ENCODE results near the gene NPIPA1.
"Not testable (repeated sequence)": the region's sequence is repeated elsewhere in the genome, so short reads cannot be mapped to it uniquely, and the experiment has no call there.

Gene NPIPA1

GRCh38 chr16:14981234-14981633, 44.0 kb downstream of the NPIPA1 start:
- H3K79me2 ChIP-seq (ENCODE audit: insufficient read depth, low read length): not testable (repeated sequence)

GRCh38 chr16:14982521-14982920, 45.3 kb downstream of the NPIPA1 start:
- H3K9me3 ChIP-seq (ENCODE audit: insufficient read depth, low read depth, low read length); H3K4me2 ChIP-seq (ENCODE audit: low read depth, low read length, poor library complexity, severe bottlenecking); H3K79me2 ChIP-seq (ENCODE audit: insufficient read depth, low read length); H3F3A ChIP-seq (ENCODE audit: low read depth); H3K36me3 ChIP-seq (ENCODE audit: insufficient read depth, low read length); H3K9ac ChIP-seq (ENCODE audit: low read depth, low read length, poor library complexity, severe bottlenecking); H4K20me1 ChIP-seq (ENCODE audit: insufficient read depth, low read length, poor library complexity, severe bottlenecking); H3K4me1 ChIP-seq (ENCODE audit: insufficient read depth, low read length, poor library complexity, severe bottlenecking); H3K4me3 ChIP-seq (ENCODE audit: low read length, poor library complexity, severe bottlenecking); H3K27me3 ChIP-seq (ENCODE audit: insufficient read depth, low read length, poor library complexity, severe bottlenecking); H3K9me2 ChIP-seq (replicated peaks; ENCODE audit: low read depth, low read length); H2AFZ ChIP-seq (ENCODE audit: low read length): not testable (repeated sequence)

More at GRCh38 chr16:14981234-14981633, 44.0 kb downstream of the NPIPA1 start:
- H3K4me3 ChIP-seq (ENCODE audit: low read length, poor library complexity, severe bottlenecking); H3K27me3 ChIP-seq (ENCODE audit: insufficient read depth, low read length, poor library complexity, severe bottlenecking); H3K36me3 ChIP-seq (ENCODE audit: insufficient read depth, low read length); H4K20me1 ChIP-seq (ENCODE audit: insufficient read depth, low read length, poor library complexity, severe bottlenecking); H3K9me3 ChIP-seq (ENCODE audit: insufficient read depth, low read depth, low read length); H2AFZ ChIP-seq (ENCODE audit: low read length); H3K9ac ChIP-seq (ENCODE audit: low read depth, low read length, poor library complexity, severe bottlenecking); H3K9me2 ChIP-seq (replicated peaks; ENCODE audit: low read depth, low read length); H3F3A ChIP-seq (ENCODE audit: low read depth); H3K4me1 ChIP-seq (ENCODE audit: insufficient read depth, low read length, poor library complexity, severe bottlenecking); H3K4me2 ChIP-seq (ENCODE audit: low read depth, low read length, poor library complexity, severe bottlenecking): not testable (repeated sequence)

GRCh38 chr16:14988092-14988491, 50.8 kb downstream of the NPIPA1 start:
- H3K9me2 ChIP-seq (replicated peaks; ENCODE audit: low read depth, low read length); H2AFZ ChIP-seq (ENCODE audit: low read length); H4K20me1 ChIP-seq (ENCODE audit: insufficient read depth, low read length, poor library complexity, severe bottlenecking); H3K9me3 ChIP-seq (ENCODE audit: insufficient read depth, low read depth, low read length); H3K4me1 ChIP-seq (ENCODE audit: insufficient read depth, low read length, poor library complexity, severe bottlenecking); H3K79me2 ChIP-seq (ENCODE audit: insufficient read depth, low read length); H3K27me3 ChIP-seq (ENCODE audit: insufficient read depth, low read length, poor library complexity, severe bottlenecking); H3K4me3 ChIP-seq (ENCODE audit: low read length, poor library complexity, severe bottlenecking); H3K4me2 ChIP-seq (ENCODE audit: low read depth, low read length, poor library complexity, severe bottlenecking); H3K36me3 ChIP-seq (ENCODE audit: insufficient read depth, low read length); H3K9ac ChIP-seq (ENCODE audit: low read depth, low read length, poor library complexity, severe bottlenecking); H3F3A ChIP-seq (ENCODE audit: low read depth): not testable (repeated sequence)

GRCh38 chr16:14988661-14989191, 51.5 kb downstream of the NPIPA1 start:
- not testable (repeated sequence) for H3K79me2 ChIP-seq (ENCODE audit: insufficient read depth, low read length); H3K9me3 ChIP-seq (ENCODE audit: insufficient read depth, low read depth, low read length); H4K20me1 ChIP-seq (ENCODE audit: insufficient read depth, low read length, poor library complexity, severe bottlenecking); H3K36me3 ChIP-seq (ENCODE audit: insufficient read depth, low read length); H3K4me2 ChIP-seq (ENCODE audit: low read depth, low read length, poor library complexity, severe bottlenecking); H3K27me3 ChIP-seq (ENCODE audit: insufficient read depth, low read length, poor library complexity, severe bottlenecking); H2AFZ ChIP-seq (ENCODE audit: low read length); H3K9me2 ChIP-seq (replicated peaks; ENCODE audit: low read depth, low read length); H3K4me3 ChIP-seq (ENCODE audit: low read length, poor library complexity, severe bottlenecking); H3F3A ChIP-seq (ENCODE audit: low read depth); H3K9ac ChIP-seq (ENCODE audit: low read depth, low read length, poor library complexity, severe bottlenecking); H3K4me1 ChIP-seq (ENCODE audit: insufficient read depth, low read length, poor library complexity, severe bottlenecking)

GRCh38 chr16:14989291-14990281, 52.3 kb downstream of the NPIPA1 start:
- not testable (repeated sequence) for H3K4me3 ChIP-seq (ENCODE audit: low read length, poor library complexity, severe bottlenecking); H3K27me3 ChIP-seq (ENCODE audit: insufficient read depth, low read length, poor library complexity, severe bottlenecking); H3K9ac ChIP-seq (ENCODE audit: low read depth, low read length, poor library complexity, severe bottlenecking); H3K79me2 ChIP-seq (ENCODE audit: insufficient read depth, low read length); H3K9me3 ChIP-seq (ENCODE audit: insufficient read depth, low read depth, low read length); H2AFZ ChIP-seq (ENCODE audit: low read length); H3K4me2 ChIP-seq (ENCODE audit: low read depth, low read length, poor library complexity, severe bottlenecking); H3K36me3 ChIP-seq (ENCODE audit: insufficient read depth, low read length); H3K9me2 ChIP-seq (replicated peaks; ENCODE audit: low read depth, low read length); H3K4me1 ChIP-seq (ENCODE audit: insufficient read depth, low read length, poor library complexity, severe bottlenecking); H3F3A ChIP-seq (ENCODE audit: low read depth); H4K20me1 ChIP-seq (ENCODE audit: insufficient read depth, low read length, poor library complexity, severe bottlenecking)

- not testable (repeated sequence) for H3K9me3 ChIP-seq (ENCODE audit: insufficient read depth, low read depth, low read length); H3K36me3 ChIP-seq (ENCODE audit: insufficient read depth, low read length); H3K79me2 ChIP-seq (ENCODE audit: insufficient read depth, low read length); H3K4me3 ChIP-seq (ENCODE audit: low read length, poor library complexity, severe bottlenecking); H3K27me3 ChIP-seq (ENCODE audit: insufficient read depth, low read length, poor library complexity, severe bottlenecking); H3K9me2 ChIP-seq (replicated peaks; ENCODE audit: low read depth, low read length); H3F3A ChIP-seq (ENCODE audit: low read depth); H3K4me1 ChIP-seq (ENCODE audit: insufficient read depth, low read length, poor library complexity, severe bottlenecking); H2AFZ ChIP-seq (ENCODE audit: low read length); H3K4me2 ChIP-seq (ENCODE audit: low read depth, low read length, poor library complexity, severe bottlenecking); H3K9ac ChIP-seq (ENCODE audit: low read depth, low read length, poor library complexity, severe bottlenecking); H4K20me1 ChIP-seq (ENCODE audit: insufficient read depth, low read length, poor library complexity, severe bottlenecking)
These were observed 56.3 kb downstream of the NPIPA1 start for GRCh38 chr16:14993277-14994151.

GRCh38 chr16:14996702-14997101, 59.5 kb downstream of the NPIPA1 start:
- H3K9ac ChIP-seq (ENCODE audit: low read depth, low read length, poor library complexity, severe bottlenecking); H3K4me1 ChIP-seq (ENCODE audit: insufficient read depth, low read length, poor library complexity, severe bottlenecking); H3K9me2 ChIP-seq (replicated peaks; ENCODE audit: low read depth, low read length); H3K4me3 ChIP-seq (ENCODE audit: low read length, poor library complexity, severe bottlenecking); H3K9me3 ChIP-seq (ENCODE audit: insufficient read depth, low read depth, low read length); H3F3A ChIP-seq (ENCODE audit: low read depth); H4K20me1 ChIP-seq (ENCODE audit: insufficient read depth, low read length, poor library complexity, severe bottlenecking); H3K4me2 ChIP-seq (ENCODE audit: low read depth, low read length, poor library complexity, severe bottlenecking); H2AFZ ChIP-seq (ENCODE audit: low read length); H3K79me2 ChIP-seq (ENCODE audit: insufficient read depth, low read length); H3K36me3 ChIP-seq (ENCODE audit: insufficient read depth, low read length); H3K27me3 ChIP-seq (ENCODE audit: insufficient read depth, low read length, poor library complexity, severe bottlenecking): not testable (repeated sequence)

Measured in Loucy (cell line).